ENCODE measurements around the gene BABAM1. TPM values are rescaled to one million over a fixed set of nuclear protein-coding genes. Genes with fewer than 3 reads are reported as not detected.

The BABAM1 gene
- total RNA-seq, 2 donors from 2014 or later, result 67.9 to 71.7 TPM

- Histone ChIP-seq H3K27me3 (no peaks in the 10 kb centered on the region), H3K9me3 (no peaks in the 10 kb centered on the region), H3K4me3 (no peak overlapping the region), H3K36me3 (peaks cover 19% of the 10 kb centered on the region), H3K4me1 (peaks cover 0 to 44% of the 10 kb centered on the region in 2 donors), H3K27ac (no peak overlapping the region)
- TF ChIP-seq CTCF (IDR thresholded peaks at IDR 0.05), result no peak
- DNase-seq (ENCODE audit: low spot score), result no peak
Measured at GRCh38 chr19:17311455-17312188, 44.4 kb downstream of the BABAM1 start.

- DNase-seq (ENCODE audit: low spot score), result no peak
- TF ChIP-seq CTCF (IDR thresholded peaks at IDR 0.05), result no peak
- no peak overlapping the region for H3K4me3 ChIP-seq
- H3K27me3 ChIP-seq, result no peaks in the 10 kb centered on the region
- no peak overlapping the region for H3K27ac ChIP-seq
- peaks cover 0 to 36% of the 10 kb centered on the region in 2 donors for H3K4me1 ChIP-seq
- peaks cover 19% of the 10 kb centered on the region for H3K36me3 ChIP-seq
- no peaks in the 10 kb centered on the region for H3K9me3 ChIP-seq
Measured at GRCh38 chr19:17312189-17313113, 45.2 kb downstream of the BABAM1 start.

- Histone ChIP-seq H3K9me3 (no peaks in the 10 kb centered on the region), H3K4me3 (no peak overlapping the region), H3K36me3 (peaks cover 19% of the 10 kb centered on the region), H3K4me1 (peaks cover 0 to 26% of the 10 kb centered on the region in 2 donors), H3K27me3 (no peaks in the 10 kb centered on the region), H3K27ac (no peak overlapping the region)
- no peak for DNase-seq (ENCODE audit: low spot score)
- TF ChIP-seq CTCF (IDR thresholded peaks at IDR 0.05), result no peak
Measured at GRCh38 chr19:17314007-17314593, 46.9 kb downstream of the BABAM1 start.

GRCh38 chr19:17318966-17319365 is 51.7 kb downstream of the BABAM1 start:
- Histone ChIP-seq H3K9me3 (no peaks in the 10 kb centered on the region), H3K4me3 (no peak overlapping the region), H3K4me1 (peaks cover 0 to 8% of the 10 kb centered on the region in 2 donors), H3K27ac (no peak overlapping the region), H3K27me3 (no peaks in the 10 kb centered on the region), H3K36me3 (peaks cover 44% of the 10 kb centered on the region)
- TF ChIP-seq CTCF (IDR thresholded peaks at IDR 0.05), result no peak
- DNase-seq (ENCODE audit: low spot score), result no peak

- Histone ChIP-seq H3K36me3 (peaks cover 37% of the 10 kb centered on the region), H3K27ac (no peak overlapping the region), H3K4me1 (peaks cover 0 to 8% of the 10 kb centered on the region in 2 donors), H3K27me3 (no peaks in the 10 kb centered on the region), H3K9me3 (no peaks in the 10 kb centered on the region), H3K4me3 (no peak overlapping the region)
- no peak for DNase-seq (ENCODE audit: low spot score)
- TF ChIP-seq CTCF (IDR thresholded peaks at IDR 0.05), result no peak
Measured at GRCh38 chr19:17319473-17320238, 52.4 kb downstream of the BABAM1 start.
